Neural cell (in vitro differentiated cells): ENCODE data around the gene PPP2R2D. TPM values are rescaled to one million over a fixed set of nuclear protein-coding genes. Genes with fewer than 3 reads are reported as not detected.
"Not testable (repeated sequence)": the region's sequence is repeated elsewhere in the genome, so short reads cannot be mapped to it uniquely, and the experiment has no call there.

ENCODE experiments used
- H2AFZ ChIP-seq: fragments of 200-600, 300-800 bp; sonication (generic), shearing (Covaris generic); 2 replicates; pipeline ENCODE4 v1.6.0; 2014; ENCODE audit warnings: low read depth, mild to moderate bottlenecking, antibody characterized with exemption, low read length, moderate library complexity
- H3F3A ChIP-seq: fragments of 200-600 bp; shearing (Covaris generic); 2 replicates; pipeline ENCODE4 v1.6.1; 2016; ENCODE audit warnings: mild to moderate bottlenecking, moderate library complexity, mixed read lengths, antibody characterized with exemption, low read length; ENCODE audit not compliant: insufficient read depth, poor library complexity, severe bottlenecking
- H3K27ac ChIP-seq: fragments of 200-600, 300-800 bp; sonication (generic), shearing (Covaris generic); 2 replicates; pipeline ENCODE4 v1.5.1; 2014; ENCODE audit warnings: mild to moderate bottlenecking, low read length, moderate library complexity
- H3K27me3 ChIP-seq: fragments of 300-800, 200-600 bp; sonication (generic), shearing (Covaris generic); 2 replicates; pipeline ENCODE4 v1.6.0; 2014; ENCODE audit warnings: mild to moderate bottlenecking, low read depth, low read length, moderate library complexity; ENCODE audit not compliant: insufficient read depth
- H3K36me3 ChIP-seq: fragments of 300-800, 200-600 bp; sonication (generic), shearing (Covaris generic); 2 replicates; pipeline ENCODE4 v1.5.1; 2014; ENCODE audit warnings: mild to moderate bottlenecking, antibody characterized with exemption, low read length, moderate library complexity; ENCODE audit not compliant: insufficient read depth
- H3K4me2 ChIP-seq: fragments of 300-800, 200-600 bp; sonication (generic), shearing (Covaris generic); 2 replicates; pipeline ENCODE4 v1.6.0; 2014; ENCODE audit warnings: mild to moderate bottlenecking, low read length
- H3K4me3 ChIP-seq: fragments of 300-800, 200-600 bp; sonication (generic), shearing (Covaris generic); 2 replicates; pipeline ENCODE4 v1.5.1; 2014; ENCODE audit warnings: mild to moderate bottlenecking, low read length, moderate library complexity
- H3K79me2 ChIP-seq: fragments of 200-600 bp; shearing (Covaris generic); replicated peaks from 2 replicates; pipeline ENCODE4 v1.6.0; 2014; ENCODE audit warnings: mild to moderate bottlenecking, low read length, moderate library complexity; ENCODE audit not compliant: insufficient read depth
- H3K9ac ChIP-seq: fragments of 300-800, 200-600 bp; sonication (generic), shearing (Covaris generic); 2 replicates; pipeline ENCODE4 v1.6.1; 2016; ENCODE audit warnings: mild to moderate bottlenecking, low read length, mixed read lengths
- H3K9me2 ChIP-seq: fragments of 200-600 bp; shearing (Covaris generic); 2 replicates; pipeline ENCODE4 v1.6.1; 2016; ENCODE audit warnings: mild to moderate bottlenecking, low read length, mixed read lengths; ENCODE audit not compliant: insufficient read depth
- H3K9me3 ChIP-seq: fragments of 200-600, 300-800 bp; sonication (generic), shearing (Covaris generic); 2 replicates; pipeline ENCODE4 v1.6.1; 2016; ENCODE audit warnings: mild to moderate bottlenecking, mixed run types, low read length, moderate library complexity, mixed read lengths
- H4K20me1 ChIP-seq: fragments of 200-600 bp; shearing (Covaris generic); 2 replicates; pipeline ENCODE4 v1.6.1; 2016; ENCODE audit warnings: mild to moderate bottlenecking, mixed run types; ENCODE audit not compliant: insufficient read depth
- EP300 ChIP-seq: fragments of 450-650 bp; conservative IDR thresholded peaks from 2 replicates; pipeline ENCODE4 v1.6.1; 2014; ENCODE audit warnings: antibody characterized with exemption, mild to moderate bottlenecking, moderate library complexity; ENCODE audit not compliant: poor library complexity, severe bottlenecking
- EZH2 ChIP-seq: fragments of 200-600, 300-800 bp; shearing (Covaris generic), sonication (generic); IDR thresholded peaks from 2 replicates; pipeline ENCODE4 v1.6.1; 2014; ENCODE audit warnings: antibody characterized with exemption, low read length, borderline replicate concordance, mild to moderate bottlenecking; ENCODE audit not compliant: insufficient read depth, poor library complexity, severe bottlenecking
- MXI1 ChIP-seq: fragments of 450-650 bp; conservative IDR thresholded peaks from 2 replicates; pipeline ENCODE4 v1.6.1; 2014; ENCODE audit warnings: antibody characterized with exemption, mild to moderate bottlenecking; ENCODE audit not compliant: poor library complexity, severe bottlenecking
- POLR2AphosphoS5 ChIP-seq: IDR thresholded peaks from 2 replicates; pipeline ENCODE4 v1.6.1; 2012
- RAD21 ChIP-seq: fragments of 450-650 bp; conservative IDR thresholded peaks from 2 replicates; pipeline ENCODE4 v1.6.1; 2014; ENCODE audit warnings: antibody characterized with exemption, mild to moderate bottlenecking, moderate library complexity
- SMC3 ChIP-seq: fragments of 450-650 bp; conservative IDR thresholded peaks from 2 replicates; pipeline ENCODE4 v1.6.1; 2014; ENCODE audit warnings: antibody characterized with exemption, mild to moderate bottlenecking, moderate library complexity; ENCODE audit not compliant: poor library complexity
- TAF1 ChIP-seq: IDR thresholded peaks from 2 replicates; pipeline ENCODE4 v1.6.1; 2012; ENCODE audit warnings: low read depth
- polyA plus RNA-seq: library from polyadenylated mRNA; depleted of rRNA; stranded (reverse); fragments of >200 nt; gene quantifications from 2 replicates; pipeline ENCODE4 v1.2.3, GENCODE V29; 2014
- TF ChIP-seq, protein P1 (sequence below): fragments of 450-650 bp; IDR thresholded peaks from 2 replicates; pipeline ENCODE4 v1.5.1; 2014; ENCODE audit warnings: antibody characterized with exemption, mild to moderate bottlenecking, moderate library complexity; ENCODE audit not compliant: poor library complexity, severe bottlenecking
- TF ChIP-seq, protein P2 (sequence below): IDR thresholded peaks from 2 replicates; pipeline ENCODE4 v1.6.1; 2012; ENCODE audit warnings: borderline replicate concordance

The PPP2R2D gene
- polyA plus RNA-seq, 1 donor from 2014 or later: 71.7 TPM

DNA sequence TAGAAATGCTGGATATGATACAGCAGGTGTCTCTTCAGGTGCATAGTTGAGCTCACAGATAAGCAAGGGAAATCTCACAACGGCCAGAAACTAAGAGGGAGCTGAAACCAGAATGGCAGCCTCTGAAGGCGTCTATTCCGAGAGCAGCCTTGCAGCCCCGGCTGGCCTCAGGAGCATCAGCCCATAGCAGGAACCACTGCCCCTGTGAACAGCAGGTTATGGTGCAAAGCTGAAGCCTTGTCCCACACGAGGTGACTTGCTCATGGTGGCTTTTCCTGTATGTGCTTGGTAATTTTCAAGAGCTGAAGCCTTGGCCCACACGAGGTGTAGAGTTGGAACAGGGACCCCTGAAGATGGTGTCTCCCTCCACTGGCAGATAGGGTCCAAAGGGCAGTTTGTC, 47.7 kb downstream of the PPP2R2D start:
- Histone ChIP-seq H3K9ac (no peak overlapping the region), H3K4me2 (no peak overlapping the region), H3K9me3 (no peaks in the 10 kb centered on the region), H3K4me3 (no peak overlapping the region), H3K27me3 (no peaks in the 10 kb centered on the region), H4K20me1 (no peaks in the 10 kb centered on the region), H3K27ac (no peak overlapping the region), H2AFZ (no peak overlapping the region), H3F3A (no peaks in the 10 kb centered on the region), H3K36me3 (peaks cover 19% of the 10 kb centered on the region), H3K79me2 (no peaks in the 10 kb centered on the region), H3K9me2 (no peaks in the 10 kb centered on the region)
- TF ChIP-seq MXI1: no peak
- no peak for TF ChIP-seq SMC3
- TF ChIP-seq EP300: no peak
- no peak for TF ChIP-seq TAF1
- TF ChIP-seq, protein P1, sequence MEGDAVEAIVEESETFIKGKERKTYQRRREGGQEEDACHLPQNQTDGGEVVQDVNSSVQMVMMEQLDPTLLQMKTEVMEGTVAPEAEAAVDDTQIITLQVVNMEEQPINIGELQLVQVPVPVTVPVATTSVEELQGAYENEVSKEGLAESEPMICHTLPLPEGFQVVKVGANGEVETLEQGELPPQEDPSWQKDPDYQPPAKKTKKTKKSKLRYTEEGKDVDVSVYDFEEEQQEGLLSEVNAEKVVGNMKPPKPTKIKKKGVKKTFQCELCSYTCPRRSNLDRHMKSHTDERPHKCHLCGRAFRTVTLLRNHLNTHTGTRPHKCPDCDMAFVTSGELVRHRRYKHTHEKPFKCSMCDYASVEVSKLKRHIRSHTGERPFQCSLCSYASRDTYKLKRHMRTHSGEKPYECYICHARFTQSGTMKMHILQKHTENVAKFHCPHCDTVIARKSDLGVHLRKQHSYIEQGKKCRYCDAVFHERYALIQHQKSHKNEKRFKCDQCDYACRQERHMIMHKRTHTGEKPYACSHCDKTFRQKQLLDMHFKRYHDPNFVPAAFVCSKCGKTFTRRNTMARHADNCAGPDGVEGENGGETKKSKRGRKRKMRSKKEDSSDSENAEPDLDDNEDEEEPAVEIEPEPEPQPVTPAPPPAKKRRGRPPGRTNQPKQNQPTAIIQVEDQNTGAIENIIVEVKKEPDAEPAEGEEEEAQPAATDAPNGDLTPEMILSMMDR: no peak
- no peak for TF ChIP-seq EZH2
- TF ChIP-seq, protein P2, sequence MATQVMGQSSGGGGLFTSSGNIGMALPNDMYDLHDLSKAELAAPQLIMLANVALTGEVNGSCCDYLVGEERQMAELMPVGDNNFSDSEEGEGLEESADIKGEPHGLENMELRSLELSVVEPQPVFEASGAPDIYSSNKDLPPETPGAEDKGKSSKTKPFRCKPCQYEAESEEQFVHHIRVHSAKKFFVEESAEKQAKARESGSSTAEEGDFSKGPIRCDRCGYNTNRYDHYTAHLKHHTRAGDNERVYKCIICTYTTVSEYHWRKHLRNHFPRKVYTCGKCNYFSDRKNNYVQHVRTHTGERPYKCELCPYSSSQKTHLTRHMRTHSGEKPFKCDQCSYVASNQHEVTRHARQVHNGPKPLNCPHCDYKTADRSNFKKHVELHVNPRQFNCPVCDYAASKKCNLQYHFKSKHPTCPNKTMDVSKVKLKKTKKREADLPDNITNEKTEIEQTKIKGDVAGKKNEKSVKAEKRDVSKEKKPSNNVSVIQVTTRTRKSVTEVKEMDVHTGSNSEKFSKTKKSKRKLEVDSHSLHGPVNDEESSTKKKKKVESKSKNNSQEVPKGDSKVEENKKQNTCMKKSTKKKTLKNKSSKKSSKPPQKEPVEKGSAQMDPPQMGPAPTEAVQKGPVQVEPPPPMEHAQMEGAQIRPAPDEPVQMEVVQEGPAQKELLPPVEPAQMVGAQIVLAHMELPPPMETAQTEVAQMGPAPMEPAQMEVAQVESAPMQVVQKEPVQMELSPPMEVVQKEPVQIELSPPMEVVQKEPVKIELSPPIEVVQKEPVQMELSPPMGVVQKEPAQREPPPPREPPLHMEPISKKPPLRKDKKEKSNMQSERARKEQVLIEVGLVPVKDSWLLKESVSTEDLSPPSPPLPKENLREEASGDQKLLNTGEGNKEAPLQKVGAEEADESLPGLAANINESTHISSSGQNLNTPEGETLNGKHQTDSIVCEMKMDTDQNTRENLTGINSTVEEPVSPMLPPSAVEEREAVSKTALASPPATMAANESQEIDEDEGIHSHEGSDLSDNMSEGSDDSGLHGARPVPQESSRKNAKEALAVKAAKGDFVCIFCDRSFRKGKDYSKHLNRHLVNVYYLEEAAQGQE: no peak
- TF ChIP-seq POLR2AphosphoS5: no peak
- no peak for TF ChIP-seq RAD21

DNA sequence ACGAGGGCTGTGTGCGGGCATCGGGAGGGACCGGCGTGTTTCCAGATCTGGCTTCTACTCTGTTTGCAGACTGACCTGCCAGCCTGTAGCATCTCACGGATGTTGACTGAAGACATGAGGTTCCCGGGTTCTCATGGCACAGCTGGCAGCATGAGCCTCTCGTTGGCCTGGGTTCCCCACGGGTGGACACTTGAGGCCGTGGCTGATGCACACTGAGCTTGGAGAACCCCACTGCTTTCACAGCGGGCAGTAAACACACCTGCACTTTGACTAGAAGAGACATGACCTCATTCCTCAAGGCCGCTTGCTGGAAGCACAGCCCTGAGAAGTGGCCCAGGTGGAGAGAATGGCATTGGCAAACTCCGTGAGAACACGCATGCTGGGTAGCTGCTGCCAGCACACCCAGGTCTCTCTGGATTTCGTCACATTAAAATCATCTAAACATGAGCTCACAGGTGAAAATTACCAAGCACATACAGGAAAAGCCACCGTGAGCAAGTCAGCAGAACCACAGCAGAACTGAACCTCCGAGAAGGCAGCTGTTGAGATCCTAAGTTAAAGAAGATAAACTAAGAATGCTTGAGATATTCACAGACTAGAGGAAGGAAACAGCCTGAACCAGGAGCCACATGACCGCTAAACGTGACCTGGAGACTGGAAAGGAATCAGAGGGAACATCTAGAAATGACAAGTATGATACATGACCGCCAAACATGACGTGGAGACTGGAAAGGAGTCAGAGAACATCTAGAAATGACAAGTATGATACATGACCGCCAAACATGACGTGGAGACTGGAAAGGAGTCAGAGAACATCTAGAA, 48.4 kb downstream of the PPP2R2D start:
- Histone ChIP-seq H3K4me3 (no peak overlapping the region), H3K9me3 (no peaks in the 10 kb centered on the region), H3K36me3 (peaks cover 19% of the 10 kb centered on the region), H4K20me1 (no peaks in the 10 kb centered on the region), H3K9me2 (no peaks in the 10 kb centered on the region), H3K27ac (no peak overlapping the region), H2AFZ (no peak overlapping the region), H3K9ac (no peak overlapping the region), H3F3A (no peaks in the 10 kb centered on the region), H3K79me2 (no peaks in the 10 kb centered on the region), H3K4me2 (no peak overlapping the region), H3K27me3 (no peaks in the 10 kb centered on the region)
- TF ChIP-seq TAF1 (no peak), MXI1 (no peak), RAD21 (no peak), EP300 (no peak), SMC3 (no peak)
- TF ChIP-seq, protein P1: no peak

DNA sequence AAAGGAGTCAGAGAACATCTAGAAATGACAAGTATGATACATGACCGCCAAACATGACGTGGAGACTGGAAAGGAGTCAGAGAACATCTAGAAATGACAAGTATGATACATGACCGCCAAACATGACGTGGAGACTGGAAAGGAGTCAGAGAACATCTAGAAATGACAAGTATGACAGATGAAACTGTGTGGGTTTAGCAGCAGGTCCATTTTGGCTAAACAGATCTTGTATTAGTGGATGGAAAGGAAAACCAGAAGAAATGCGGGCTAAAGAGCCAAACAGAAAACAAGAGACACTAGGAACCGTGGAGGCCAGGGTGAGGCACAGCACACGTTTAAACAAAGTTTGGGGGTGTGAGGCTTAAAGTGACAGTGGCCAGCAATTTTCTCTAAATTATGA, 49.1 kb downstream of the PPP2R2D start:
- H3K27ac ChIP-seq, H4K20me1 ChIP-seq, H3K9me3 ChIP-seq, H3K79me2 ChIP-seq, H3F3A ChIP-seq, H2AFZ ChIP-seq, H3K9me2 ChIP-seq, H3K4me2 ChIP-seq, H3K27me3 ChIP-seq, H3K9ac ChIP-seq, H3K4me3 ChIP-seq: not testable (repeated sequence)
- peaks cover 19% of the 10 kb centered on the region for H3K36me3 ChIP-seq
